GM12874 (cell line): ENCODE results near the gene MSN.
A peak's percentile ranks its signal among the peaks of the same experiment; 100 is the strongest.

Source experiments
- TF ChIP-seq, protein P1 (sequence below): IDR thresholded peaks from 2 replicates; pipeline ENCODE4 v1.5.1; 2011; ENCODE audit warnings: low read depth, mild to moderate bottlenecking, control low read depth, low read length, moderate library complexity; ENCODE audit not compliant: insufficient read depth

The MSN gene

DNA sequence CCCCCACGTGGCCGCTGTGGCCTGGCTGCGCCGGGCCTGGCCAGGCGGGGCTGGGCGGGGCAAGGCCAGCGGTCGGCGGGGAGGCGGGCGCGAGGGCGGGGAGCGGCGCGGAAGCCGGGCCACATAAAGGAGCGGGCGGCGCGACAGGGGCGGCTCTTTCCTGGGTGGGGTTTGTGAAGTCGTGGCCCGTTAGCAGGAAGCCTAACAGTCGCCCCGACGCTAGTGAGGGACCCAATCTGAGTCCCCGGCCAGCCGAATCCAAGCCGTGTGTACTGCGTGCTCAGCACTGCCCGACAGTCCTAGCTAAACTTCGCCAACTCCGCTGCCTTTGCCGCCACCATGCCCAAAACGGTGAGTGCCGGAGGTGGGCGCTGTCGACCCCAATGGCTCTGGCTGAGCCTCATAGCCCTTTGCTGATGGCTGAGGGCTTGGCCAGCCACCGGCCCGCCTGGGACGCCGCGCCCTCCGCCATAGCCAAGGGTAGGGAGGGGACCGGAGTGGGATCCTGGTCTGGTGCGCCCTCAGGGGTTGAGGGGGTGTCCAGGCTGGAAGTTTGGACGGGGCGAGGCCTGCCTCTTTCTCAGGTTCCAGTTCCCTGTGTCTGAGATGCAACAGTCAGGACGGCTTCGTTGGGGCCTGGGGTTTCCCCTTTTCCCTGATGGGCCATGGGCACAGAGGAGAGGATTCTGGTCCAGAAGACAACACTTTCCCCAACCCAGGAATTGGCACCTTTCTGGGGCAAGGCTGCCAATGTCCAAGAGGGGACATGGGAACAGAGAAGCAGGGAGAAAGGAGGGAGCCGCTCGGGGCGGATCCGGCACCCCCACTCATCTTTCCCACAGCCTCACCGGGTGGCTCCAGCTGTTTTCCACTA, at the start of gene MSN:
Gene MSN (plus strand): TSS at position 152 of the 874 bp plus-strand sequence. CDS start 188 bp downstream, at position 340.
- TF ChIP-seq, protein P1, sequence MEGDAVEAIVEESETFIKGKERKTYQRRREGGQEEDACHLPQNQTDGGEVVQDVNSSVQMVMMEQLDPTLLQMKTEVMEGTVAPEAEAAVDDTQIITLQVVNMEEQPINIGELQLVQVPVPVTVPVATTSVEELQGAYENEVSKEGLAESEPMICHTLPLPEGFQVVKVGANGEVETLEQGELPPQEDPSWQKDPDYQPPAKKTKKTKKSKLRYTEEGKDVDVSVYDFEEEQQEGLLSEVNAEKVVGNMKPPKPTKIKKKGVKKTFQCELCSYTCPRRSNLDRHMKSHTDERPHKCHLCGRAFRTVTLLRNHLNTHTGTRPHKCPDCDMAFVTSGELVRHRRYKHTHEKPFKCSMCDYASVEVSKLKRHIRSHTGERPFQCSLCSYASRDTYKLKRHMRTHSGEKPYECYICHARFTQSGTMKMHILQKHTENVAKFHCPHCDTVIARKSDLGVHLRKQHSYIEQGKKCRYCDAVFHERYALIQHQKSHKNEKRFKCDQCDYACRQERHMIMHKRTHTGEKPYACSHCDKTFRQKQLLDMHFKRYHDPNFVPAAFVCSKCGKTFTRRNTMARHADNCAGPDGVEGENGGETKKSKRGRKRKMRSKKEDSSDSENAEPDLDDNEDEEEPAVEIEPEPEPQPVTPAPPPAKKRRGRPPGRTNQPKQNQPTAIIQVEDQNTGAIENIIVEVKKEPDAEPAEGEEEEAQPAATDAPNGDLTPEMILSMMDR, result peak; percentile 23; the same call in 1 of the 2 replicates

DNA sequence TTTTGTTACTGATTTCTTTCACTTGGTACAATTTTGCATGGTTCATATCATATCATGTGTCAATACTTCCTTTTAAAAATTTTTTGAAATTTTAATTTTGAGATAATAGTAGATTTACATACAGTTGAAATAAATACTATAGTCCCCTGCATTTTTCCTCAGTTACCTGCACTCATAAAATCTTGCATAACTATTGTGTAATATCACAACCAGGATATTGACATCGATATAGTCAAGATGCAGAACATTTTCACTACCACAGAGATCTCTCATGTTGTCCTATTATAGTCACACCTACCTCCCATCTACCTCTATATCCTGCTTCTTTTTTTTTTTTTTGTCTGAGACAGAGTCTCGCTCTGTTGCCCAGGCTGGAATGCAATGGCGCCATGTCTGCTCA, 36.7 kb upstream of the MSN start:
- TF ChIP-seq, protein P1, result no peak

DNA sequence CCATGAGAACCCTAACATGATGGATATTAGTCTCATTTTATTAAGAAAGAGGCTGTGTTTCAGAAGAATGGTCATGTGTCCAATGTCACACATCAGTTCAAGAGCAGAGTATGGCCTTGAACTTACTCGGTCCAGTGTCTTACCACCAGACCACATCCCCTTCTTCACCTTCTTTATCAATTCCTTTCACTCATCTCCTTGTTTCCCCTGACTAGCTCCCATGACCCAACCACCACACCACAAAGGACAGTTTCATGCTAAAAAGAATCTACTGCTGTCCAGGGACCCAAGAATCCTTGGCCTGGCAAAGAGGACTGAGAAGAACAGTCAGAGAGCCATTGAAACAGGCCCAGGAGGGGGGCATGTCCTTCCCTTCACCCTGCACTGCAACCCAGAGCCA, 33.6 kb upstream of the MSN start:
- TF ChIP-seq, protein P1, result no peak

DNA sequence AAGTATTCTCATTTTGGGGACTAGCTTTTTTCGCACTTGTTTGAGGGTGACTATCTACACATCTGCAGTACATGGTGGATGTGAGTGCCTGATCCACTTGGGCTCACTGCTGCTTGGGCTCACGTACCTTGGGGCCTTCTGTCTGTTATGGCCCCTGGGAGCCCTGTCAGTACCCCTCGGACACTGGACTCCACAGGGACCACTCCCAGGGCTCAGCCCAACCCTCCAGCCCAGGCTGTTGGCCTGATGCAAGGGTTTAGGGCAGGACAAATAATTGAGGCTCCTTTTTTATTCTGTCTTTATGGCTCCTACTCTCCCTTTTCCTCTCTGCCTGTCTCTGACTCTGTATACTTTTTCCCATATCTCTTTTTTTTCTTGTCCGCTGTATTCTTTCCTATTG, 32.7 kb upstream of the MSN start:
- TF ChIP-seq, protein P1, result no peak

DNA sequence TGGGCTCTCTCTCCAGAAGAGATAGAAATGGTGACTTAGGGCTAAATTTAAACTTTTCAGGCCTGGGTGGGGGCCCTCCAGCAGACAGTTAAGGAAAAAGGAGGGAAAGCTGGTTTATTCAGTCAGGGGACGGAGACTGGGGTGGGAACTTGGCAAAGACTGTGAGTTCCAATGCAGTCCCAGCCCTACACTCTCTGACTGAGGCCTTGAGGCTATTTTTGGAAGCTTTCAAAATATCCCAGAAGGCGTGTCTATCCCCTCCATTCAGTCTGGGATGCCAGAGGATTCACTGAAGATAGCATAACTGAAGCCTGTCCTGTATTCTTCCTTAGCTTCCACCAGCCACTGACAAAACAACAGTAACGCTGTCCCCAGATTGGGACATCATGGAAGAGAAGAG, 32.1 kb upstream of the MSN start:
- TF ChIP-seq, protein P1, result no peak

DNA sequence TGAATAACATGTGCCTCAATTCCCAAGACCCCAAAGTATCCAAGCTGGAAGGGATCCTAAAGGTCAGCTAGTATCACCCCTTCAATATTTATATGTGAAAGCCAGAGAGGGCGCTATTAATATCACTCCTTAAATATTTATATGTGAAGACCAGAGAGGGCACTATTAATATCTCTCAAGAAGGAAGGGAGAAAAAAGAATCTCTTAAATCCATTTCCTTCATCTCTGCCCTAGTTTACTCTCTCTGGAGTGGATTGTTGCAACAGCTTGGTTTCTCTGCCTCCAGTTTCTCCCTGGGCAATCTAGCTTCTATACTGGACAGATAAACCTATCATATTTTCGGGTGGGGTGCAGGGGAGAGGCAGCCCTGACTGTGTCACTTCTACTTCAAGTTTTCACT, 31.6 kb upstream of the MSN start:
- TF ChIP-seq, protein P1, result no peak

DNA sequence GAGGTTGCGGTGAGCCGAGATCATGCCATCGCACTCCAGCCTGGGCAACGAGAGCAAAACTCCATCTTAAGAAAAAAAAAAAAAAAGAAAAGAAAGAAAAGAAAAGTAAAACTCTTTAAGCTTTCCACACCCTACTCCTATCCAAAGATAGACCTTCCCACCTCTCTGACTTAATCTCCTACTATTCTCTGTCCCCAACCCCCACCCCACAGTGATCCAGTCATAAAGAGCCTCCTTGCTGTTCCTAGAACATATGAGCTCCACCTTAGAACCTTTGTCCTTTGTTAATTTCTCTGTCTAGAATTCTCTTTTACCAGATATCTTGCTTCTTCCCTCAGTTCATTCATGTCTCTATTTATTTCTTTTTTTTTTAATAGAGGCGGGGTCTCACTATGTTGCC, 30.1 kb upstream of the MSN start:
- TF ChIP-seq, protein P1, result no peak
